ENCODE measurements around the gene AZU1.
"Not testable (repeated sequence)": the region's sequence is repeated elsewhere in the genome, so short reads cannot be mapped to it uniquely, and the experiment has no call there.

GRCh38 chr19:842802-843179, 15.2 kb downstream of the AZU1 start:
- TF ChIP-seq EZH2 (IDR thresholded peaks at IDR 0.05; ENCODE audit: borderline replicate concordance, low read depth, low read length, poor library complexity, severe bottlenecking); CTCF (conservative IDR thresholded peaks at IDR 0.05; ENCODE audit: low read depth, low read length): not testable (repeated sequence)
